BJ (cell line): Measurements from ENCODE around the gene ART3. TPM values are rescaled to one million over a fixed set of nuclear protein-coding genes. Genes with fewer than 3 reads are reported as not detected.

Source experiments
- CTCF ChIA-PET: fragments of 350-600 bp; formaldehyde crosslinking; extraction: SDS; loops from one replicate; lab custom pipeline; 2021; ENCODE audit warnings: antibody characterized with exemption, inconsistent platforms; lab: Yijun Ruan, JAX
- POLR2A ChIA-PET: fragments of 300-600 bp; sonication (Branson Sonifier 250); formaldehyde crosslinking; extraction: SDS; loops from one replicate; lab custom pipeline; 2021; ENCODE audit warnings: antibody characterized with exemption; lab: Charles Lee
- DNase-seq: peaks from one replicate; pipeline ENCODE4 v3.0.0-alpha.2; 2011; ENCODE audit warnings: low read depth
- H3K27me3 ChIP-seq: 2 replicates; pipeline ENCODE4 v1.6.0; 2011; ENCODE audit warnings: low read length; ENCODE audit not compliant: control insufficient read depth, insufficient read depth
- H3K36me3 ChIP-seq: 2 replicates; pipeline ENCODE4 v1.5.1; 2011; ENCODE audit warnings: low read length; ENCODE audit not compliant: control insufficient read depth, insufficient read depth
- H3K4me3 ChIP-seq: 2 replicates; pipeline ENCODE4 v1.5.1; 2011; ENCODE audit warnings: low read depth, mild to moderate bottlenecking, control low read depth, low read length
- polyA plus RNA-seq: library from polyadenylated mRNA; depleted of rRNA; stranded (reverse); fragments of >200 nt; gene quantifications from 2 replicates; pipeline ENCODE4 v1.2.3, GENCODE V29; 2011
- TF ChIP-seq, protein P1 (sequence below): IDR thresholded peaks from 2 replicates; pipeline ENCODE4 v1.5.1; 2011; ENCODE audit warnings: low read depth, mild to moderate bottlenecking, control low read depth, inconsistent platforms, low read length, moderate library complexity; ENCODE audit not compliant: insufficient read depth

Gene ART3
- polyA plus RNA-seq, 1 experiment, result not detected

DNA sequence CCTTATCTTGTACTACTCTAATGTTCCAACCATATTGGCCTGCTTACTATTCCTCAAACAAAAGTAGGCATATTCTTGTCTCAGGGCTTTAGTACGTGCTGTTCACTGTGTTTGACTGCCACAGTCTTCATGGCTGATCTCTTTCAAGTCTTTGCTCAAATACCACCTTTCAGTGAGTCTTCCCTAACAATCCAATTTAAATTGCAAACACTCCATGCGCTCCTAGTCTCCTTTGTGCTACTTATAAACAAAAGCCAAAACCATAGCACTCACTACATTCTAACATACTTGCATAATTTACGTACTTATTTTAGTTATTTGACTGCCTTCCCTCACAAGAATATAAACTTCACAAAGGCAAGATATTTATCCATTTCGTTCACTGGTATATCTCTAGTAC lies 1.7 kb upstream of the ART3 start:
- TF ChIP-seq, protein P1, sequence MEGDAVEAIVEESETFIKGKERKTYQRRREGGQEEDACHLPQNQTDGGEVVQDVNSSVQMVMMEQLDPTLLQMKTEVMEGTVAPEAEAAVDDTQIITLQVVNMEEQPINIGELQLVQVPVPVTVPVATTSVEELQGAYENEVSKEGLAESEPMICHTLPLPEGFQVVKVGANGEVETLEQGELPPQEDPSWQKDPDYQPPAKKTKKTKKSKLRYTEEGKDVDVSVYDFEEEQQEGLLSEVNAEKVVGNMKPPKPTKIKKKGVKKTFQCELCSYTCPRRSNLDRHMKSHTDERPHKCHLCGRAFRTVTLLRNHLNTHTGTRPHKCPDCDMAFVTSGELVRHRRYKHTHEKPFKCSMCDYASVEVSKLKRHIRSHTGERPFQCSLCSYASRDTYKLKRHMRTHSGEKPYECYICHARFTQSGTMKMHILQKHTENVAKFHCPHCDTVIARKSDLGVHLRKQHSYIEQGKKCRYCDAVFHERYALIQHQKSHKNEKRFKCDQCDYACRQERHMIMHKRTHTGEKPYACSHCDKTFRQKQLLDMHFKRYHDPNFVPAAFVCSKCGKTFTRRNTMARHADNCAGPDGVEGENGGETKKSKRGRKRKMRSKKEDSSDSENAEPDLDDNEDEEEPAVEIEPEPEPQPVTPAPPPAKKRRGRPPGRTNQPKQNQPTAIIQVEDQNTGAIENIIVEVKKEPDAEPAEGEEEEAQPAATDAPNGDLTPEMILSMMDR, result no peak
- no peak for DNase-seq
- CTCF ChIA-PET, result no interaction called here
- no peak overlapping the region for H3K4me3 ChIP-seq
- H3K27me3 ChIP-seq, result 0 out of 2 replicates have a peak, but pooled peaks cover 3% of the 10 kb centered on the region
- no peaks in the 10 kb centered on the region for H3K36me3 ChIP-seq
- POLR2A ChIA-PET, result no interaction called here

DNA sequence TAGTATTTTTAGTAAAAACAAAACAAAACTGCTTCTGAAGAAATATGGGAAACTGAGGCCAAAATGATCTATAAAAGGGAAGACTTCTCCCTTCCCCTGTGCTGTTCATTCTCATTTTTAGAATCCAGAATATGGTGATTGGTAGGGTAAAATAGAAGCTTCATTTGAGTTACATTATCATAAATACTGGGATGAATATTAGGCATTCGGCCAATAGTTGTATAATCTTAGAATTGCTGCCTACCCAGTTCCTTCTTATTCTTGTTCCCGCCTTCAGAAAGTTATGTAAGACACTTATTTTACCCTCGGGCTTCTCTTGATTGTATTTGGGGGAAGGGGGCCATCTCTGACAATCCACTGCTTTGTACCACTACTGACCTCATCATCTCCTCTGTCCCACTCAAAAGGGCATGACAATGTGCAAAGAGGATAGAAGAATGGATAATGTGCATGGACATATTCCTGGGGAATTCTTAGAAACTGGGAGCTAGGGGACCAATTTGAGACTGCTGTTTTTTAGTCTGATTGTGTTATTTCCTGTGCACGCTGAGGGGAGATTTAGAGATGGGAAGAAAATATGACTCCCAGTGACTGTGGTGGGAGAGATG lies 588 bp downstream of the ART3 start:
- CTCF ChIA-PET, result interaction anchor here (2.4 kb wide), 1 partner anchor 79 kb away, joined by 6 read pairs; no protein-coding TSS in a partner anchor
- Histone ChIP-seq H3K27me3 (peaks cover 7% of the 10 kb centered on the region), H3K36me3 (no peaks in the 10 kb centered on the region), H3K4me3 (no peak overlapping the region)
- no peak for DNase-seq
- TF ChIP-seq, protein P1, result no peak
- POLR2A ChIA-PET, result no interaction called here

DNA sequence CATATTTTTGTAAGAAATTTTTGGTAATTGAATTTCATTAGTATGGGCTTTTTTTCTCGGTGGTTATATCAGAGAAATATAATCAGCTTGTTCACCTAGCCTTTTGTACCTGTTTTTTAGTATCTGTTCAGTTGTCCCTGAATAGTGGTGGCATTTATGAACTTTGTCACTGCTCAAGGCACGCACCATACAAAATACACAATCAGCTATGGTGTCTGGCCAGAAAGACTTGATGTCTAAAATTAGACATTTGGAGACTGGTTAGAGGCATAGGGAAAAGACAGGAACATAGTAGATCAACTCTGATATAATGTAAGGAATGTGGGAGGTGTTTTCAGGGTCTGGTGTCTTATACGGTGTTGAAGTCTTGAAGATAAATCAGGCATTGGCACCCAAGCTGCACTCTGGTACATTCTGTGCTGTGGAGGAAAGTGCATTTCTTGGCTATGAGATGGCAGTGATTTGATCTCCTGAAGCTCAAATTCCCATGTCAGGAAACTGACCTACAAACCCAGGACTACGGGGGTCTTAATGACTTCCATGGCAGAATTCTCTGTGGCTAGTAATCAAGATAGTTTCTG lies 3.6 kb downstream of the ART3 start:
- POLR2A ChIA-PET, result no interaction called here
- Histone ChIP-seq H3K36me3 (no peaks in the 10 kb centered on the region), H3K27me3 (peaks cover 8% of the 10 kb centered on the region), H3K4me3 (no peak overlapping the region)
- no peak for DNase-seq
- CTCF ChIA-PET, result interaction anchor here (1.4 kb wide), 1 partner anchor 9 kb away, joined by 4 read pairs; no protein-coding TSS in a partner anchor
- TF ChIP-seq, protein P1, result no peak

DNA sequence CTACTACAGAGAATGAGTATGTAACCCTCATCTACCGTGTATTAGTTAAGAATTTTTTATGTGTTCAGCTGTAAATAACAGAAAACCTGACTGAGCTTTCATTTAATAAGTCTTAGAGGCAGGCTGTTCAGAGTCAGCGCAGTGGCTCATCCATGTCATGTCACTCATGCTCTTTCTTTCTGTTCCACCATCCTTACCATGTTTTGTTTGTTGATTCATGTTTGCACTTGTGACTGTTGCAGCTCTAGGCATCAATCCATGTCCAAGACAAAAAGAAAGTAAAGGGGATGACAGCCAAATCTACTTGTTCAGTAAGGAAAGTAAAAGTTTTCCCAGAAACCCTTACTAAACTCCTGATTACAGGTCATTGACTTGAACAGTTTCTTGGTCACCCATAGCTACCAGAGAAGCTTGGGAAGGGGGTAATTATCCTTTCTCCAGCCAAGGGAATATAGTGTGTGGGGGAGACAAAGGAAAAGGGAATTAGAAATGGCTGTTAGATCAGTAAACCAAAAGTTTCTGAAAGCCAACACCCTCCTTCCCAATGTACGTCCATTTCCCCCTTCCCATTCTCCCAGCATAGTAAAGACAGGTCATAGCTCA lies 9.0 kb downstream of the ART3 start:
- Histone ChIP-seq H3K36me3 (no peaks in the 10 kb centered on the region), H3K4me3 (no peak overlapping the region), H3K27me3 (peaks cover 11% of the 10 kb centered on the region)
- ChIA-PET POLR2A (no interaction called here), CTCF (interaction anchor here (2.4 to 2.6 kb wide), 2 partner anchors 17 to 88 kb away, joined by 7 to 12 read pairs; no protein-coding TSS in a partner anchor)
- DNase-seq, result no peak
- TF ChIP-seq, protein P1, result no peak

DNA sequence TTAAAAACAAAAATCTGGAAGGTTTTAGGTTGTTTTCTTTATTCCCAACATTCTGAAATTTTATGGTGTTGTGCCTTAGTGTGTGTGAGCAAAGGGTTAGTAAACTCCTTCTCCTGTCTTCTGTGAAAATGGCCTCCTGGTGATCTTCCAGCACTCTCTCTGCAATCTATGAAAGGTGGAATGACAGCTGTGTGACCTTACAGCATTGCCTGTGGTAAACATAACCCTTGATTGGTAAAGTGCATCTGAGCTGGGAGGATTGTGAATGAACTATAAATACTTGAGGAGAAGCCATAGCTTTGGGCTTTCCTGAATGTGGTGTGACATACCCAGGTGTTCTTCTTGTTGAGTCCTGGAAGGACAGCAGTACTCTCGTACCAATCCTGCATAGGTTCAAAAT lies 10.0 kb downstream of the ART3 start:
- DNase-seq, result no peak
- Histone ChIP-seq H3K27me3 (peaks cover 10% of the 10 kb centered on the region), H3K36me3 (no peaks in the 10 kb centered on the region), H3K4me3 (no peak overlapping the region)
- POLR2A ChIA-PET, result no interaction called here
- CTCF ChIA-PET, result interaction anchor here (1.3 to 2.6 kb wide), 3 partner anchors 18 to 89 kb away, joined by 3 to 12 read pairs (median 7); no protein-coding TSS in a partner anchor
- TF ChIP-seq, protein P1, result no peak
